NCI-H187 (cell line): Measurements from ENCODE around the gene KLF15.

Experiments
- DNase-seq, 2 experiments: peaks; one replicate each; lab custom pipeline; 2025; lab: John Stamatoyannopoulos, UW

KLF15 gene

GRCh38 chr3:126360714-126361060, 3.5 kb upstream of the KLF15 start:
- no peak for DNase-seq

GRCh38 chr3:126360046-126360713, 3.0 kb upstream of the KLF15 start:
- no peak for DNase-seq

GRCh38 chr3:126358816-126359181, 1.6 kb upstream of the KLF15 start:
- no peak for DNase-seq

- DNase-seq, result no peak
Measured at GRCh38 chr3:126358038-126358815, 1.0 kb upstream of the KLF15 start.

- no peak for DNase-seq
Measured at GRCh38 chr3:126356373-126357264, 589 bp downstream of the KLF15 start.

GRCh38 chr3:126355777-126356372, 1.3 kb downstream of the KLF15 start:
- no peak for DNase-seq

- DNase-seq, result no peak
Measured at GRCh38 chr3:126355251-126355650, 2.0 kb downstream of the KLF15 start.

GRCh38 chr3:126354776-126355175, 2.4 kb downstream of the KLF15 start:
- DNase-seq, result no peak

GRCh38 chr3:126353694-126354321, 3.4 kb downstream of the KLF15 start:
- DNase-seq, result no peak

GRCh38 chr3:126352476-126353454, 4.4 kb downstream of the KLF15 start:
- DNase-seq, result no peak

- DNase-seq, result no peak
Measured at GRCh38 chr3:126351771-126352475, 5.3 kb downstream of the KLF15 start.

- DNase-seq, result no peak
Measured at GRCh38 chr3:126351086-126351770, 6.0 kb downstream of the KLF15 start.

- DNase-seq, result no peak
Measured at GRCh38 chr3:126350502-126351085, 6.6 kb downstream of the KLF15 start.

- no peak for DNase-seq
Measured at GRCh38 chr3:126349611-126350501, 7.4 kb downstream of the KLF15 start.

GRCh38 chr3:126349071-126349470, 8.1 kb downstream of the KLF15 start:
- no peak for DNase-seq

- DNase-seq, result no peak
Measured at GRCh38 chr3:126348308-126348920, 8.8 kb downstream of the KLF15 start.

- DNase-seq, result no peak
Measured at GRCh38 chr3:126347543-126348161, 9.6 kb downstream of the KLF15 start.
